GM12874 (cell line): ENCODE data around the gene ZNF664.

Experiments used
- CTCF ChIP-seq: IDR thresholded peaks from 2 replicates; pipeline ENCODE4 v1.5.1; 2011; ENCODE audit warnings: low read depth, mild to moderate bottlenecking, control low read depth, low read length, moderate library complexity; ENCODE audit not compliant: insufficient read depth

The ZNF664 gene

GRCh38 chr12:124002654-124003053, 29.6 kb downstream of the ZNF664 start:
- no peak for TF ChIP-seq CTCF

GRCh38 chr12:124004233-124004875, 31.3 kb downstream of the ZNF664 start:
- TF ChIP-seq CTCF: no peak

- no peak for TF ChIP-seq CTCF
These were observed 33.2 kb downstream of the ZNF664 start for GRCh38 chr12:124006085-124006845.

- TF ChIP-seq CTCF: no peak
These were observed 34.1 kb downstream of the ZNF664 start for GRCh38 chr12:124006846-124007713.

- no peak for TF ChIP-seq CTCF
These were observed 35.0 kb downstream of the ZNF664 start for GRCh38 chr12:124007826-124008570.

GRCh38 chr12:124008595-124008994, 35.6 kb downstream of the ZNF664 start:
- TF ChIP-seq CTCF: no peak
